Medulla oblongata (tissue), 1 donor: ENCODE data around the gene PEAR1.

Source experiments
- DNase-seq: peaks from one replicate; pipeline ENCODE4 v3.0.0-alpha.2; 2015; ENCODE audit errors: extremely low spot score

PEAR1 gene, protein sequence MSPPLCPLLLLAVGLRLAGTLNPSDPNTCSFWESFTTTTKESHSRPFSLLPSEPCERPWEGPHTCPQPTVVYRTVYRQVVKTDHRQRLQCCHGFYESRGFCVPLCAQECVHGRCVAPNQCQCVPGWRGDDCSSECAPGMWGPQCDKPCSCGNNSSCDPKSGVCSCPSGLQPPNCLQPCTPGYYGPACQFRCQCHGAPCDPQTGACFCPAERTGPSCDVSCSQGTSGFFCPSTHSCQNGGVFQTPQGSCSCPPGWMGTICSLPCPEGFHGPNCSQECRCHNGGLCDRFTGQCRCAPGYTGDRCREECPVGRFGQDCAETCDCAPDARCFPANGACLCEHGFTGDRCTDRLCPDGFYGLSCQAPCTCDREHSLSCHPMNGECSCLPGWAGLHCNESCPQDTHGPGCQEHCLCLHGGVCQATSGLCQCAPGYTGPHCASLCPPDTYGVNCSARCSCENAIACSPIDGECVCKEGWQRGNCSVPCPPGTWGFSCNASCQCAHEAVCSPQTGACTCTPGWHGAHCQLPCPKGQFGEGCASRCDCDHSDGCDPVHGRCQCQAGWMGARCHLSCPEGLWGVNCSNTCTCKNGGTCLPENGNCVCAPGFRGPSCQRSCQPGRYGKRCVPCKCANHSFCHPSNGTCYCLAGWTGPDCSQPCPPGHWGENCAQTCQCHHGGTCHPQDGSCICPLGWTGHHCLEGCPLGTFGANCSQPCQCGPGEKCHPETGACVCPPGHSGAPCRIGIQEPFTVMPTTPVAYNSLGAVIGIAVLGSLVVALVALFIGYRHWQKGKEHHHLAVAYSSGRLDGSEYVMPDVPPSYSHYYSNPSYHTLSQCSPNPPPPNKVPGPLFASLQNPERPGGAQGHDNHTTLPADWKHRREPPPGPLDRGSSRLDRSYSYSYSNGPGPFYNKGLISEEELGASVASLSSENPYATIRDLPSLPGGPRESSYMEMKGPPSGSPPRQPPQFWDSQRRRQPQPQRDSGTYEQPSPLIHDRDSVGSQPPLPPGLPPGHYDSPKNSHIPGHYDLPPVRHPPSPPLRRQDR

DNA sequence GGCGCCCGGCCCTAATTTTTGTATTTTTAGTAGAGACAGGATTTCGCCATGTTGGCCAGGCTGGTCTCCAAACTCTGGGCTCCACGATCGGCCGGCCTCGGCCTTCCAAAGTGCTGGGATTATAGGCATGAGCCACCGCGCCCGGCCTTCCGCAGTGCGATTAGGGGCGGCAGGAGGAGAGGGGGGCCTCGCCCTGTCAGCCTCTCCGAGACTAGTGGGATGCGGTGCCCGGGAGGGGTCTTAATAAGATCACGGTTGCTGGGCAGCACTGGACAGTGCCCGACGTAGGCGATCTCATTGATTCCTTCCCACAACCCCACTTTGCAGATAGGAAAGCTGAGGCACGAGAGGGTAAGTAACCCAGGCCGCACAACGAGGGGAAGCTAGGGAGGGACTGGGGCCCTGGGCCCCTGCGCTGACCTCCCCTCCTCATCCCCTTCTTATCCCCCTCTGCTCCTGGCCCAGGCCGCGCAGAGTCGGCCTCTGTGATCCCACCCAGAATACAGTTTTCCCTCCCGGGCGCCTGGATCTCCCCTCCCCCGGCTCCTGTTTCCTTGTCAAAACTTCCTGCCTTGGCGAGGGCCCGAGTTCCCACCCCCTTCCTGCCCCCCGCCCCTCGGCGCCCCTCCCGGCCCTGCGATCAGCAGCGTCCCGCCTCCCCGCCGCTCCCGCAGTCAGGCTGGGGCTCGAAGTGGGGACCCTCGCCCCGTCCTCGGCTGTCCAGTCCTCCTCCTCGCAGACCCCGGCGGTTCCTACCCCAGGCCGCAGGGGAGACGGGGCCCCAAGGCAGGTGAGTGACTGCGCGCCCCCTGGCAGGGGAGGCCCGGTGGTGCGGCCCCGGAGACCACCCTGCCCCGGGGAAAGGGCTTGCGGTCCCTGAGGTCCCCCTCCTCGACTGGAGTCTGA, at the start of gene PEAR1:
Gene PEAR1, plus strand, starts transcription at position 671 of the 906 bp plus-strand sequence. CDS start 10,209 bp downstream, outside the sequence.
- DNase-seq: no peak

DNA sequence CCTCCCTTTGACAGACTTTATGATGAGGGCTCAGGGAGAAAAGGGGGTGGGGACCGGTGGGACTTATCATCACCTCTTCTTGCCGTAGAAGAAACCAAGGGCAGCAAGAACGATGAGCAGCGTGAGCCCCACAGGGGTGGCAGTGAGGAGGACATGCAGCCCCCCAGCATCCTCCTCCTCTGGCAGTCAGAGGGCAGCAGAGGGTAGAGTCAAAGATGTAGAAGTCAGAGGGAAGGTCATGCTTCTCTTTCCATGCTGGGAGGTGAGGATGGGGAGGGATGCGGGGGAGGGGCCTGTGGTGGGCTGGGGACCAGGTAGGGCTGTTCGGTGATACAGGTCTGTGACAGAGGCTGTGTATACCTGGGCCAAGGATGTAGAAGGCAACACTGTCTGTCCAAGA, 49.4 kb upstream of the PEAR1 start:
- no peak for DNase-seq

DNA sequence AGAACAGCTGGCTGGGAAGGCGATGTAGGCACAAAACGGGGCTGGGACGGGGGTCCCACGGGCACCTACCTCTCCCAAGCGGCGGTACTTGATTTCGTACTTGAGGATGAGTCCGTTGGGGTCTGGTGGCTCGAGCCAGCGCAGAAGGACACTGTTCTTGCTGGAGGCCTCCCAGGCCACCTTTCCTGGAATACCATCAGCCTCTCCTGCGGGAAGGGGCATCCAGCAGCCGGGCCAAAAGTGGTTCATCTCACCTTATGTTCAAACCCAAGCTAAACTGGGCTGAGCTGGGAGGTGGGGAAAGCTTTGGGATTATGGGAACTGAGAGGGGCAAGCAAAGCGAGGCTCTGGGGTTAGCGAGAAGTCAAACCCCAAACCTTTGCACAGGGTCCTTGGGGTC, 48.9 kb upstream of the PEAR1 start:
- no peak for DNase-seq

DNA sequence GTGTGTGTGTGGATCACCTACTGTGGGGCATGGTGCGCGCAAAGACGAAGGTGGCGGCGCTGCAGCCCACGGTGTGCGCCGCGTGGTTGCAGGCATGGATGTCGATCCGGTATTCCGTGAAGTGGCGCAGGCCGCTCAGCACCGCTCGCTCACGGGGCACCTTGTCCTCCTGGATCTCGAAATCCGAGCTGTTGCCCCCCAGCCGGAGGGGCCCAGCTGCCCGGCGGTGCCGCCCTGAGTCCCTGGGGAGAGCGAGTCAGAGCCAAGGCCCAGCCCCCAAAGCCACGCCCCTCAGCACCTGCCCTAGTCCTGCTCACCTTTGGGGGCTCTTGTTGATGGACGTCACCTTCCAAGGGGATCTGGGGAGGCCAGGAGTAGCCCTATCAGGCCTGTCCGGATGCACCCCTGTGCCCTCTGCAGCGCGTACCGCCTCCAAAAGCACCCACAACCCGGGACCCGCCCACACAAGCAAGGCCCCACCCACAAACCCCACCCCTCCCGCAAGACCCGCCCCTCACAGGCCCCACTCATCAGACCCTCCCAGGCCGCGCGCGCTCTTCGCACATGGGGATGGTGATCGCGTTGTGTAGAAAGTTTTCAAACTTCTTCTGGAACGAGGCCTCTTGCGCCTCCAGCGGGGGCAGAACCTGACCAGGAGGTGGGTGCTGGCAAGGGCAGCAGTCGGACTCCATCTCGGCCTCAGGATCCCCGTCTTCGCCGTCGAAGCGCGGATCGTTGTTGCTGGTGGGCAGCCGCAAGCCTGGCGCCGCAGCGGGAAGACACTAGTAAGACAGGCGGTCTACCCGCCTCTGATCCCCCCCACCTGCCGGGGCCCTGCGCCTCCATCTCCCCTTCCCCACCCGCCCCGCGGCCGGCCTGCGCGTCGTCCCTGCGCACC, 48.2 kb upstream of the PEAR1 start:
- DNase-seq: no peak

DNA sequence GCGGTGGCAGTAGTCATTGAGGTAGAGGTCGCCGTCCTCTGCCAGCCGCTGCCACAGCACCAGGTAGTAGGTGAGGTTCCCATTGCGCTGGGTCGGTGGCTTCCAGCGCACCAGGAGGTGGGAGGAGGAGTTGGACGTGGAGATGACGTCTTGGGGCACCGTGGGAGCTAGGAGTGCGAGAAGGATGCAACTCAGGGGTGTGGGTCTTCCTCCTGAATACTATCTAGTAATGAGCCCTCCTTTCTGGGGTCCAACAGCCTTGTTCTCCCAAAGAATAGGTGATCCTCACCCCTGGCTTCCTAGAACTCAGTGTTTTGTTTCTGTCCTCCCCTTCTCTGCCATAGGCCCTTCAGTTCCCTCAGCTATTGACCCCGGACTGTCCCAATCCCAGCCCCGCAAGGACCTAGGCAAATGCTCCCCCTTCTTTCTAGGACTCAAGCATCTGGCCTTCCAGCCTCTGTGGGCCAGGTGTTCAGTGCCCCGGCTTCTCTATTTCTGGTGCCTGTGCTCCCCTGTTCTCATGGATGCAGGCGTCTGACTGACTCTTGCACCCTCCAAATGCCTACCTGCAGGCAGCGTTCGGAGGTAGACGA, 47.5 kb upstream of the PEAR1 start:
- no peak for DNase-seq

DNA sequence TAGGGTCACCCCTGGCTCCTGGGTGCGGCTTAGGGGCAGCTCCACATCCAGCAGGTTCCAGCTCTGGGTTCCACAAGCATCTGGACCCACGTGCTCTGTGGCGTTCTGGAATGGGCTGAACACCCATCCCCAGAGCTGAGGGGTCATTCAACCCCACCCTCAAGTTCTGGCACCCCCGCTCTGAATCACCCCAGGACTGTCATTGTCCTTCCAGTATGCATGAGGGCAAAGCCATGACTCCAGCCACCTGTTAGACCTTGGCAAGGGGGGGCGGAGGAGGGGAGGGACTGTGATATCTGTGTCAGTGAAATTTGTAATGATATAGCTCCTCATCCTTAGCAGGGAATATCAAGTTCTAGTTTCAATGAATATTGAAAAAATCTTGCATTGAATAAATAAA, 46.9 kb upstream of the PEAR1 start:
- no peak for DNase-seq

DNA sequence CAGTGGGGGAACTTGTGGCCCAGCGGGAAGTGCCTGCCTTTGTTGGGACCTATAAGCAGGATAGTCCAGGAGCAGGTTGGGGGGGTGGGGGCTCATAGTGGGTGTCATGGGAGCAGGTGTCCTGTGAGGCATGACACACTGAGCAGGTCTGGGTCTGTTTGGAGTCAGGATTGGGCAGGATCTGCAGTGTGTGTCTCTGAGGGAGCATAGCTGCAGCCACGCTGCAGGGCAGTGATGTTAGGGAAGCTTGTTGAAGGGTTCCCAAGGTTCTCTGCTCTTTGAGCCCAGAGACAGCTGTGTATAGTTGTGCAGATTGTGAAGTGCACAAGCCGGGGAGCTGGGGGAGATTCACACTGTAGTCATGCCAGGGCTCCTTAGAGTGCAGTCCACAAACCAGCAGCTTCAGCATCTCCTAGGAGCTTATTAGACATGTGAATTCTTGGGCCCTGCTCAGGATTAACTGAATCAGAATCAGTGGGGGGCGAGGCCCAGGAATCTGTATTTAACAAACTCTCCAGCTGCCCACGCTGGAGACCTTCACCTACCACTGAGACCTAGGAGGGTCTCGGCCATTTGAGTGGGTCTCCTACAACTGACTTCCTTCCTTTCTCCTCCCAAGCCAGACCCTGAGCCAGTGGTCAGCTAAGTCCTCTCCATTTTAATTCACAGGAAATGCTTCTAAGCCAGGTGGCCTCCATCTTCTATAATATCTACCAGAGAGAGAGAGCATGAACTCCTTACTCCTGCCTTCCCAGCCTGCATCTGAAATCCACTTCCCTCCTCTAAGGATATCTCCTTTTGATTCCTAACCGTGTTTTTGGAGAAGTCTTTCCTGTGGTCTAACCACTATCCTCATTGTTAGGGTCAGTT, 45.7 kb upstream of the PEAR1 start:
- no peak for DNase-seq

DNA sequence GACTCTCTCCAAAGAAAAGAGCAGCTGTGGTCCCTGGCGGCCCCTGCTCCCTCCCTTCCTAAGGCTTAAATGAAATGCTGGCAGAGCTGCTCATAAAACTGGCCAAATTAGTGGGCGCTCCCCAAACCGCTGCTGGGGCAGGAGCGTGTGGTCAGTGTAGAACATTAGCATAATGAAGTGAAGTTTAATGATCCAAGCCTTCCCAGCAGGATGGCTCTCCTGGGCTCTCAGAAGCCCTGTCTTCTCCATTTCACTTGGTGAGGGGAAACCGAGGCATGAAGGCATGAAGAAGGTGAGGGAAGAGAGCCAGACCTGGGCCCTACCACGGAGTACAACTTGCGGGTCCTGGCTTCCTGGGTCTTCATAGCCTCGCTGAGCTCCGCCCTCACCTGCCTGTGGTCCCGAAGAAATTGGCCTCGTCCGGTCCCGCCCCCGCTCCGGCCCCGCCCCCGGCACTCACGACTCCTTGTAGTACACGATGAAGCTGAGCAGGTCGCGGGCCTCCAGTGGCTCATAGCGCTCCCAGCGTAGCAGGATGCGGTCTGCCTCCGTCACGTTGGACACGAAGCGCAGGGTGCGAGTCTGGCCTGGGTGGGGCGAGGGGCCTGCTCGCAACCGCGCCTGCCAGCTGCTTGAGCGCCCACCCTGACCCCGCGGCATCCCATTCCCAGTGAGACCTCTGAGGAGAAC, 44.9 kb upstream of the PEAR1 start:
- DNase-seq: no peak

DNA sequence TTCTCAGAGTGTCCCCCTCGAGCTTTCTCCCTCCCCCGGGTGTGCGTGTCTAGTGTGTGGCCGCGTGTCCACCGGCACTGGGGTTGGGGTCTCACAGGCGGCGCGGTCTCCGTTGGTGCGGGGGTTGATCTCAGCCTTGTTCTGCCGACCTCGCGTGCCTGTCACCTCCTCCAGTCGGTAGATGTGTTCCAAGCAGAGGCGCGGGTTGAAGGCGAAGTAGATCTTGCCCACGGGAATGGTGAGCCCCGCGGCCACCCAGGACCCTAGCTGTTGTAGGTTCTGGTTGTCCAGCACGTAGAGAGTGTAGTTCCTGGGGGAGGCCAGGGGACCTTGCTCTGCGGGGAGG, 44.4 kb upstream of the PEAR1 start:
- no peak for DNase-seq

DNA sequence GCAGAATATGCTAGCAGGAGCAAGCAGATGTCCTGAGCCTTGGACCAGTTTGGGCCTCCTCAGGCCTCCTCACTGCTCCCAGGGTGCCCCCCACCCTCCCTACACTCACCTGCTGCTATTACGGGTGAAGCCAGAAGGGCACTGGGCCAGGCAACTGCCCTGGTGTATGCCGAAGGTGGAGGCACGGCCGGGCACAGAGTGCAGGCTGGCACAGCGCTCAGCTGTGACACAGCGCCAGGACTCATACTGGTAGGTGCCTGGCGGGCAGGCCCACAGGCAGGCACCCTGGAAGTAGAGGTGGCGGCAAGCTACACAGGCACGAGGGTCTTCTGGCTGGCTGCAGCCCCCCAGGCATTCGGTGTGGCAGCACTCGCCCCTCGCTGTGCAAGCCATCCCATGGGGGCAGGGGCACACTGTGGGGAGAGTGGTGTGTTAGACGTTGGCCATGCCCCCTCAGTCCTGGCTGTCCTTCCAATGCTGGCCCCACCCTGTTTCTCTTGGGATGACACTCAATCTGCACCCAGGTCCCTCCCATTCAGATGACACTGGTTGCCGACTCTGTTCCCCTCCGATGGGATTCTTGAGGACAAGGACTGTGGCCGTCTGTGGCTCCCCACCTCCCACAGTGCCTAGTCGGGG, 41.6 kb upstream of the PEAR1 start:
- DNase-seq: no peak

DNA sequence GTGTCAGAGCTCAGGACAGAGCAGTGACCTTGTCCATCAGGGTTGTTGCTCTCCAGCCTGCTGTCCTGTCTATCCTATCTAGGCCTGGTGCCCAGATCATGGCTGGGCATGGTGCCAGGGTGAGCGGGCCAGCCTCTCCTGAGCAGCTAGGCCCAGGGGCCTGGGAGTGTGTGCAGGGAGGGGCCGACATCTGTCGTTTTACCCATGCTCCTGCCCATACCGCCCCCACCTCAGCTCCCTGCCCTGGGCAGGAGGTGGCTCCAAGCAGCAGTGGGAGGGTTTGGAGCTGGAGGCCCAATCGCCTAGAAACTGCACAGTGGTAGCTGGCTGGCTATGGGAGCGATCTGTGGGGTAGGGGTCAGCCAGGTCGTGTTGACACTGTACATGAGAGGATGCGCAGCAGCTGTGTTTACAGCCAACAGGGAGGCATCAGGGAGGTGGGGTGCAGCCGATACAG, 41.1 kb upstream of the PEAR1 start:
- DNase-seq: peak; percentile 54

DNA sequence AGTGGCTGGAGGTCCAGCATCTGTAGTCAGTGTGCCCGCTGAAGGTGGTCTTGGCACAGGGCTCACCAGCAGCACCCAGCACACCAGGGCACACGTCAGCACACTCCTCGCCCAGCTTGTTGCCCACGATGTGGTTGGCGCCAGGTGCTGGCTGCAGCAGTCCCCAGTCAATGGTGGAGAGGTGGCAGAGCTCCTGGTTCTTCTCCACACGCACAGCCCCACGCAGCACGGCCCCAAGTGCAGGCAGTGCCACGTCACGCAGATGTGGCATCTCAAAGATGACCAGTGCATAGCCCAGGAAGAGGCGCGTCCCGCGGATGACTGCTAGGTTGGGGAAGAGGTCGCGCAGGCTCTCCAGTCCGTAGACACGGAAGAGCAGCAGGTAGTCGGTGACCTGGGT, 39.8 kb upstream of the PEAR1 start:
- DNase-seq: no peak

DNA sequence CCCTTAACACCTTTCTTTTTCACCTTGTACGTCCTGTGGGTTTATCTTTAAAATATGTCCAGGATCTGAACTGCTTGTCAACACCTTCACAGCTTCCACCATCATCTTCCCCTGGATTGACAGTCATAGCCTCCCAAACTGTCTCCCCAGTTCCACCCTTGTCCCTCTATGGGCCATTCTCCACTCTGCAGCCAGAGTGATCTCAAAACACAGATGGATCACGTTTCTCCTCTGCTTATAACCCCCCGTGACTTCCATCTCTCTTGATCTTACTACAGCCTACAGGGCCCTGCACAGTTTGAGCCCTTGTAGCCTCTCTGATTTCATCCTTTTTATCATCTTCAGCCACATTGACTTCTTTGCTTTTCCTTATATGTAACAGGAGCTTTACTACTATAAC, 38.9 kb upstream of the PEAR1 start:
- no peak for DNase-seq

DNA sequence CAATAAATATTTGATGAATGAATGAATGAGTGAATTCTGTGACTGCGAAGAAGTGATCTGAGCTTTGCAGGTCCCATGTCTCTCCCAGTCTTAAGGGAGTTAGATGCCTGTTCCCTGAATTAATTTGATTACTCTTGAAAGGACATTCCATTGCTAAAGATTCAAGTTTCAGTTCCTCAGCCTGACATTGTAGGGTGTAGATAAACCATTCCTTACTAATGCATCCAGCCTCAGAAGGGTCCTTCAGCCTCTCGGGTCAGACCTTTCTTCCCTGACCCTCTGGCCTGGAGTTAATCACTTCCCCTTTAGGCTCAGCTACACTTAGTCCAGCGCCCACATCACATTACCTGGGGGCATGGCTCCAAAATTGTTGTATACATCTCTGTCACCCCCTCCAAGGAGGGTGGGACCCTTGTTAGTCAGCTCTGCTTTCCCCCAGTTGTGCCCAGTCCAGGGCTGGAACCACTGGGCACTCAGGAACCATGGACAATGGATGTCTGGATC, 37.2 kb upstream of the PEAR1 start:
- no peak for DNase-seq

DNA sequence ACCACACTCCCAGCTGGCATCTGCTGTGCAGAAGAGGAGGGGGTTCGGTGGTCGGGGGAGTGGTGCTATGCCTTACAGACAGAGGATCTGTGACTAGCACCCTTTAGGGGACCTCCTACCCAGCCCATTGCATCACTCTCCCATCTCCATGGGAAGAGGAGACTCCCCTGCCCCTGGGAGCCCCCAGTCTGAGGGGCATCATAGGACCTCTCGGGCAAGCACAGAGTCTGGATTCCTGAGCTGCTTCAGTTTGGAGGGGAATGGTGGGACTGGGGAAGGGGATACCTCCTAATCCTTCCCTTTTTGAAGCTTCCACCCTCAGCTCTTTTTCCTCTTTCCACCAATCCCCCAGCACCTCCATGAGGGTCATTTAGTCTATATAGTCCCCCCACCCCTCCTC, 36.0 kb upstream of the PEAR1 start:
- DNase-seq: no peak

DNA sequence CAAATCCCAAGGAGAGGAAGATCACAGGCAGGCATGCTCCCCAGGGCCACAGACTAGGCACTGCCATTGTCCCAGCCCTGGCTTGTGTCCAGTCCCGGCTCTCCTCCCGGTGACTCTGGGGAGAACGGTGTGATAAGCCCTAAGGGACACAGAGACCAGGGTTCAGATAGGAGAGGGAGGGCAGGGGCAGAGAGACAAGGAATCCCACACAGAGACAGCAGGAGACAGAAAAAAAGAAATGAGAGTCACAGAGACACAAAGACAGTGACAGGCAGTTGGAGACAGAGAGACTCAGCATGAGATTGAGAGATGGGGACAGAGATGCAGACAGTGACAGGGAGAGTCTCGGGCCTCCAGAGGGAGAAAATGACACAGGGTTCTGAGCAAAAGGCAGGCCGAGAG, 35.0 kb upstream of the PEAR1 start:
- no peak for DNase-seq

DNA sequence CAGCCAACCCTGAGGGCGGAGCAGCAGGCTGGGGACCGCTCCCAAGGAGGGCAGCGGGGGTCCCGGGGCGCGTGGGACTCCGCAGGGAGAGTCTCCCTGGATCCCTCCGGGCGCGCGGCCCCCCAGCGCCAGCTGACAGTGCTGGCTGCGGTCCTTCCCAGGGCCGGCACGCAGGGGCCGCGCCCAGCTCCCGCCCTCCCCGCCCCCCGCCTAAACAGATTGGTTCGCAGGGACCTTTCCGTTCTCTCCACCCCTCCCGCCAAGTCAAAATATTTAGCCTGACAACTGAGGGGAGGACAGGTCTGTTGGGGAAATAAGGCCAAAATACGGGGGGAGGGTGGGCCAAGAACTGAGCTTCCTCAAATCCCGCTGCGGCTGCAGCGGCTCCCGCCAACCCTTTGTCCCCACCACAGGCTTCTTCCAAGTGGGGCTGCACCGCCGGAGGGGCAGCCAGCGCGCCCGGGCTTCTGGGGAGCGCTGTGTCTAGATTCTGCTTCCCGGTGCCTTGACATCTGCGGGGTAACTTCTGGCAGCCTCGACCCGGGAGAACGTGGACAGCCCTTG, 34.5 kb upstream of the PEAR1 start, which contains the start of gene INSRR:
Gene INSRR, minus strand, starts transcription at position 159 of the 564 bp plus-strand sequence. CDS start 496 bp downstream, outside the sequence.
- no peak for DNase-seq
